Cardiac fibroblast (primary cell): Measurements from ENCODE around the gene FAM124A.

ENCODE experiments used
- DNase-seq, 2 donors: peaks; one replicate each; pipeline versions ENCODE4 v3.0.0 to v3.0.0-alpha.2; 2010; ENCODE audit warnings: low read depth in 2 of 2
- H3K4me3 ChIP-seq, 2 donors: replicated peaks in 1 of 2; 1 replicate in 1 of 2; 2 replicates in 1 of 2; pipeline ENCODE4 v1.5.1; 2011; ENCODE audit warnings: low read depth in 2 of 2, low read length in 2 of 2, mild to moderate bottlenecking in 2 of 2, moderate library complexity in 1 of 2
- CTCF ChIP-seq: IDR thresholded peaks from one replicate; pipeline ENCODE4 v1.5.1; 2011; ENCODE audit warnings: low read depth, mild to moderate bottlenecking, low read length, inconsistent platforms

Gene FAM124A

DNA sequence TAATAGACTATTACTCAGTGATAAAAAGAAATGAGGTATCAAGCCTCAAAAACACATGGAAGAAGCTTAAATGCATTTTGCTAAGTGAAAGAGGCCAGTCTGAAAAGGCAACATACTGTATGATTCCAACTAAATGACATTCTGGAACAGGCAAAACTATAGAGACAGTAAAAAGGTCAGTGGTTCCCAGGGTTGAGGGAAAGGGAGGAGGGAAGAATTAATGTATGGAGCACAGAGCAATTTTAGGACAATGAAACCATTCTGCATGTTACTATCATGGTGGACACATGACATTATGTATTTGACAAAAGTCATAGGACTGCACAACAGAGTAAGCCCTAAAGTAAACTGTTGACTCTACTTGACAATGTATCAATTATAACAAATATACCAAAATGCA is 111.6 kb downstream of the FAM124A start:
- TF ChIP-seq CTCF = no peak
- no peak for DNase-seq
- no peak overlapping the region for H3K4me3 ChIP-seq
